Smooth muscle cell (in vitro differentiated cells): ENCODE measurements around the gene ALDH4A1. TPM values are rescaled to one million over a fixed set of nuclear protein-coding genes. Genes with fewer than 3 reads are reported as not detected.

Experiments
- DNase-seq: peaks from one replicate; lab custom pipeline; 2025; ENCODE audit not compliant: unreplicated experiment; lab: John Stamatoyannopoulos, UW
- H2AFZ ChIP-seq: fragments of 200-600 bp; sonication (generic); 2 replicates; pipeline ENCODE4 v1.6.0; 2016; ENCODE audit warnings: antibody characterized with exemption, low read depth, mild to moderate bottlenecking
- H3F3A ChIP-seq: fragments of 200-600 bp; sonication (generic); 2 replicates; pipeline ENCODE4 v1.6.0; 2017; ENCODE audit warnings: antibody characterized with exemption, low read depth
- H3K27ac ChIP-seq: fragments of 200-600 bp; sonication (generic); 2 replicates; pipeline ENCODE4 v1.5.1; 2016; ENCODE audit warnings: low read depth, mild to moderate bottlenecking
- H3K27me3 ChIP-seq: fragments of 200-600 bp; sonication (generic); 2 replicates; pipeline ENCODE4 v1.6.1; 2016; ENCODE audit warnings: low read depth, mild to moderate bottlenecking
- H3K36me3 ChIP-seq: fragments of 200-600 bp; sonication (generic); 2 replicates; pipeline ENCODE4 v1.5.1; 2016; ENCODE audit warnings: low read depth
- H3K4me1 ChIP-seq: fragments of 200-600 bp; sonication (generic); 2 replicates; pipeline ENCODE4 v1.5.1; 2016; ENCODE audit warnings: low read depth
- H3K4me2 ChIP-seq: fragments of 200-600 bp; sonication (generic); 2 replicates; pipeline ENCODE4 v1.6.0; 2016; ENCODE audit warnings: mild to moderate bottlenecking
- H3K4me3 ChIP-seq: fragments of 200-600 bp; sonication (generic); 2 replicates; pipeline ENCODE4 v1.5.1; 2016; ENCODE audit warnings: mild to moderate bottlenecking
- H3K79me2 ChIP-seq: fragments of 200-600 bp; sonication (generic); 2 replicates; pipeline ENCODE4 v1.6.0; 2016; ENCODE audit warnings: low read depth, mild to moderate bottlenecking
- H3K9ac ChIP-seq: fragments of 200-600 bp; sonication (generic); 2 replicates; pipeline ENCODE4 v1.6.0; 2016; ENCODE audit warnings: low read depth
- H3K9me3 ChIP-seq: fragments of 200-600 bp; sonication (generic); replicated peaks from 2 replicates; pipeline ENCODE4 v1.5.1; 2016; ENCODE audit warnings: low read depth
- H4K20me1 ChIP-seq: fragments of 200-600 bp; sonication (generic); 2 replicates; pipeline ENCODE4 v1.6.0; 2016; ENCODE audit warnings: low read depth
- CTCF ChIP-seq: fragments of 200-600 bp; sonication (generic); IDR thresholded peaks from 2 replicates; pipeline ENCODE4 v1.5.1; 2017; ENCODE audit warnings: borderline replicate concordance, mild to moderate bottlenecking, antibody characterized with exemption; ENCODE audit not compliant: insufficient read depth, poor library complexity, severe bottlenecking
- WGBS: methylation state at CpG from one replicate; pipeline ENCODE4 v1.1.7; 2016; ENCODE audit warnings: low lambda C conversion rate; 5-methylcytosine and 5-hydroxymethylcytosine counted together
- polyA plus RNA-seq: library from polyadenylated mRNA; unstranded; fragments of >200 nt; fragmentation: Nextera tagmentation; extraction: Ambion mirVana; gene quantifications from 2 replicates; pipeline ENCODE4 v1.2.1, GENCODE V29; 2016
- total RNA-seq: library from RNA; depleted of rRNA; stranded (reverse); fragments of >200 nt; gene quantifications from 2 replicates; pipeline ENCODE4 v1.2.3, GENCODE V29; 2014

The ALDH4A1 gene
- total and polyA plus RNA-seq, 2 experiments from 2014 or later = 4.8 to 7.2 TPM

GRCh38 chr1:18924221-18924691 is 21.9 kb upstream of the ALDH4A1 start:
- H3F3A ChIP-seq = peaks cover 23% of the 10 kb centered on the region
- peak overlapping the region; percentile 71 for H3K4me2 ChIP-seq
- H3K4me3 ChIP-seq = no peak overlapping the region
- no peak for TF ChIP-seq CTCF
- peaks cover 40% of the 10 kb centered on the region for H4K20me1 ChIP-seq
- no peak for DNase-seq
- H3K27ac ChIP-seq = peak overlapping the region; percentile 85
- peak overlapping the region; percentile 14 for H3K9ac ChIP-seq
- H3K9me3 ChIP-seq = no peaks in the 10 kb centered on the region
- no peaks in the 10 kb centered on the region for H3K27me3 ChIP-seq
- peaks cover 38% of the 10 kb centered on the region for H3K4me1 ChIP-seq
- H2AFZ ChIP-seq = no peak overlapping the region
- peaks cover 80% of the 10 kb centered on the region for H3K79me2 ChIP-seq
- WGBS = 83% methylated on average over 11 of the region's 11 CpGs
- H3K36me3 ChIP-seq = no peaks in the 10 kb centered on the region

- Histone ChIP-seq H3K27me3 (no peaks in the 10 kb centered on the region), H3K9ac (peak overlapping the region; percentile 14), H3K4me3 (no peak overlapping the region), H3K9me3 (no peaks in the 10 kb centered on the region), H2AFZ (no peak overlapping the region), H4K20me1 (peaks cover 39% of the 10 kb centered on the region), H3K36me3 (no peaks in the 10 kb centered on the region), H3F3A (peaks cover 23% of the 10 kb centered on the region), H3K4me1 (peaks cover 38% of the 10 kb centered on the region), H3K79me2 (peaks cover 75% of the 10 kb centered on the region), H3K27ac (peak overlapping the region; percentile 85), H3K4me2 (peak overlapping the region; percentile 71)
- no peak for DNase-seq
- no peak for TF ChIP-seq CTCF
- WGBS = 46% methylated on average over 14 of the region's 14 CpGs
Observed at GRCh38 chr1:18923756-18924211, 21.4 kb upstream of the ALDH4A1 start.

- no peak for TF ChIP-seq CTCF
- Histone ChIP-seq H3K4me3 (no peak overlapping the region), H3K27ac (peak overlapping the region; percentile 85), H3K27me3 (no peaks in the 10 kb centered on the region), H4K20me1 (peaks cover 39% of the 10 kb centered on the region), H3K36me3 (no peaks in the 10 kb centered on the region), H3K9me3 (no peaks in the 10 kb centered on the region), H3K4me1 (peaks cover 38% of the 10 kb centered on the region), H3K79me2 (peaks cover 68% of the 10 kb centered on the region), H3K4me2 (peak overlapping the region; percentile 71), H3K9ac (peak overlapping the region; percentile 22), H3F3A (peaks cover 23% of the 10 kb centered on the region), H2AFZ (no peak overlapping the region)
- 69% methylated on average over 18 of the region's 18 CpGs for WGBS
- DNase-seq = no peak
Observed at GRCh38 chr1:18922848-18923755, 20.7 kb upstream of the ALDH4A1 start.
